Measurements from ENCODE around the gene BCAS3.

- no peak for TF ChIP-seq CEBPB (IDR thresholded peaks at IDR 0.05)
- no peak for TF ChIP-seq NFIC (IDR thresholded peaks at IDR 0.05)
- no peak for TF ChIP-seq EP300 (IDR thresholded peaks at IDR 0.05; ENCODE audit: borderline replicate concordance)
- TF ChIP-seq TAF1 (IDR thresholded peaks at IDR 0.05; ENCODE audit: low read depth) = no peak
- no peak for TF ChIP-seq RAD21 (IDR thresholded peaks at IDR 0.05; ENCODE audit: low read depth)
Measured at GRCh38 chr17:61223725-61224124, 546.1 kb downstream of the BCAS3 start.

Measured in Ishikawa (cell line).